HepG2 (cell line): ENCODE measurements around the gene HSD11B1L. TPM values are rescaled to one million over a fixed set of nuclear protein-coding genes. Genes with fewer than 3 reads are reported as not detected.

Source experiments
- AGO1 ChIP-seq: fragments of 200-400 bp; formaldehyde crosslinking; IDR thresholded peaks from 2 replicates; pipeline ENCODE4 v1.6.1; 2017; ENCODE audit warnings: mild to moderate bottlenecking, low read depth, low read length, moderate library complexity; ENCODE audit not compliant: poor library complexity, severe bottlenecking
- HMGA1 ChIP-seq: sonication (generic); formaldehyde crosslinking; conservative IDR thresholded peaks from 2 replicates; pipeline ENCODE4 v1.4.0; 2020; ENCODE audit warnings: missing genetic modification reagents
- HNRNPL ChIP-seq: fragments of 200-400 bp; formaldehyde crosslinking; IDR thresholded peaks from 2 replicates; pipeline ENCODE4 v1.6.1; 2017; ENCODE audit warnings: mild to moderate bottlenecking, low read depth, low read length
- HOXA9 ChIP-seq: sonication (generic); formaldehyde crosslinking; IDR thresholded peaks from 2 replicates; pipeline ENCODE4 v1.8.1; 2022; ENCODE audit warnings: missing genetic modification reagents, mild to moderate bottlenecking, moderate library complexity, borderline replicate concordance
- MED8 ChIP-seq: sonication (generic); formaldehyde crosslinking; IDR thresholded peaks from 2 replicates; pipeline ENCODE4 v1.8.1; 2023; ENCODE audit warnings: mild to moderate bottlenecking, missing genetic modification reagents; ENCODE audit not compliant: insufficient replicate concordance
- MZF1 ChIP-seq: sonication (generic); formaldehyde crosslinking; IDR thresholded peaks from 2 replicates; pipeline ENCODE4 v1.8.1; 2023; ENCODE audit warnings: mild to moderate bottlenecking, missing genetic modification reagents, borderline replicate concordance
- PAWR ChIP-seq: sonication (generic); formaldehyde crosslinking; IDR thresholded peaks from 2 replicates; pipeline ENCODE4 v1.4.0; 2020; ENCODE audit warnings: missing genetic modification reagents, mild to moderate bottlenecking, borderline replicate concordance
- POLR2G ChIP-seq: fragments of 200-400 bp; formaldehyde crosslinking; IDR thresholded peaks from 2 replicates; pipeline ENCODE4 v1.6.1; 2018; ENCODE audit warnings: mild to moderate bottlenecking, low read depth, low read length, moderate library complexity
- RBFOX2 ChIP-seq: fragments of 200-400 bp; formaldehyde crosslinking; IDR thresholded peaks from 2 replicates; pipeline ENCODE4 v1.6.1; 2017; ENCODE audit warnings: low read depth, mild to moderate bottlenecking, low read length
- TRIM24 ChIP-seq: sonication (generic); formaldehyde crosslinking; IDR thresholded peaks from 2 replicates; pipeline ENCODE4 v1.8.0; 2022; ENCODE audit warnings: mild to moderate bottlenecking, missing genetic modification reagents
- XBP1 ChIP-seq: sonication (generic); formaldehyde crosslinking; IDR thresholded peaks from 2 replicates; pipeline ENCODE4 v1.5.0; 2020; ENCODE audit warnings: missing genetic modification reagents
- ZNF235 ChIP-seq: sonication (generic); formaldehyde crosslinking; IDR thresholded peaks from 2 replicates; pipeline ENCODE4 v1.8.1; 2023; ENCODE audit warnings: mild to moderate bottlenecking, missing genetic modification reagents, borderline replicate concordance
- ZNF589 ChIP-seq: sonication (generic); formaldehyde crosslinking; conservative IDR thresholded peaks from 2 replicates; pipeline ENCODE4 v1.8.0; 2022; ENCODE audit warnings: mild to moderate bottlenecking, moderate library complexity, missing genetic modification reagents
- ZNF670 ChIP-seq: sonication (generic); formaldehyde crosslinking; IDR thresholded peaks from 2 replicates; pipeline ENCODE4 v1.8.0; 2022; ENCODE audit warnings: mild to moderate bottlenecking, missing genetic modification reagents, borderline replicate concordance
- ZNF672 ChIP-seq: sonication (generic); formaldehyde crosslinking; IDR thresholded peaks from 2 replicates; pipeline ENCODE4 v1.8.1; 2022; ENCODE audit warnings: missing genetic modification reagents
- polyA plus RNA-seq, 8 experiments: library from polyadenylated mRNA; depleted of rRNA in 3 of 8; stranded (reverse) in 7 of 8; unstranded in 1 of 8; fragments of >200 nt; fragmentation: Illumina TruSeq in 4 of 8; extraction: Trizol in 4 of 8; gene quantifications; 2 replicates each; pipeline versions ENCODE4 v1.2.1 to v1.2.3, GENCODE V29; 2011 to 2016; ENCODE audit warnings: low read depth in 4 of 8, missing spikeins in 1 of 8, mixed read lengths in 1 of 8; ENCODE audit not compliant: insufficient read depth in 1 of 8
- total RNA-seq, 5 experiments: library from RNA; depleted of rRNA; stranded (reverse); fragments of >200 nt; fragmentation: Illumina TruSeq; extraction: Trizol; gene quantifications; 2 replicates each; pipeline ENCODE4 v1.2.3, GENCODE V29; 2016; ENCODE audit warnings: low read depth in 1 of 5
- TF ChIP-seq, protein P1 (sequence below): sonication (generic); formaldehyde crosslinking; IDR thresholded peaks from 2 replicates; pipeline ENCODE4 v1.4.0; 2020; ENCODE audit warnings: missing genetic modification reagents
- TF ChIP-seq, protein P2 (sequence below): sonication (generic); formaldehyde crosslinking; IDR thresholded peaks from 2 replicates; pipeline ENCODE4 v1.4.0; 2020; ENCODE audit warnings: missing genetic modification reagents
- TF ChIP-seq, protein P3 (sequence below): sonication (generic); formaldehyde crosslinking; IDR thresholded peaks from 2 replicates; pipeline ENCODE4 v1.8.0; 2023; ENCODE audit warnings: mild to moderate bottlenecking, missing genetic modification reagents
- TF ChIP-seq, protein P4 (sequence below): sonication (generic); formaldehyde crosslinking; IDR thresholded peaks from 2 replicates; pipeline ENCODE4 v1.4.0; 2020; ENCODE audit warnings: missing genetic modification reagents

Gene HSD11B1L
- total and polyA plus RNA-seq, 2 of the 13 experiments (the other 11 are each of a cell fraction or from before 2014, with no cell fraction given): 2.8 to 3.9 TPM

DNA sequence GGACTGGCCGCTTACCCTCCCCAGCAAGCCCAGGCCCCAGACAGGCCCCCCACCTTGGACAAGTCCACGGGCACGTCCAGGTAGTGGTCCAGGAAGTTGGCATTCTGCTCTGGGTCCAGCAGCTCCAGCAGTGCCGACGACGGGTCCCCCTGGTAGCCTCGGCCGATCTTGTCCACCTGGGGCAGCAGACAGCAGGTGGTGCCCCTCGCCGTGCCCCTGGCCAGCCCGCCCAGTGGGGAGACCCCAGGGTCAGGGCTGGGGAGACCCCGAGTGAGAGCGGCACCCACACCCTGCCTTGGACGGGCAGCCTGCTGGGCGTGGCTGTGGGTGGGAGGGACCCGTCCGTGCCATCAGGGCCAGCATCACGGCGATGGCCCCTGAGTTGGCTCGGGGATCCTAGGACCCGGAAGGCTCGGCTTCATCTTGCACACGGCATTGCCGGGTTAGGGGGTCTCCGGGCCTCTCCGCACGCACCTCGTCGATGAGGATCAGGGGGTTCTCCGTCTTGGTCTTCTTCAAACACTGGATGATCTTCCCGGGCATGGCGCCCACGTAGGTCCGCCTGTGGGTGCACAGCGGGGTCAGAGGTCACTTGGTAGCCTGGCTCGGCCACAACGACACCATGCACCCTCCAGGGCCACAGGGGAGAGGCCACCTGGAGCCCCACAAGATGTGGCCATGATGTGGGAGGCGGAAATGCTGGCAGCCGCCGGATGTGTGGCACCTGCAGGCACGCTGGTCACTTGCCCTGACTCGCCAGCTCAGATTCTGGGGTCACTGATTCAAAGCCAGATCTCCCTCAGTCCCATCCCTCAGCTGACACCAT, 15.6 kb downstream of the HSD11B1L start (continued):
- TF ChIP-seq, protein P1, sequence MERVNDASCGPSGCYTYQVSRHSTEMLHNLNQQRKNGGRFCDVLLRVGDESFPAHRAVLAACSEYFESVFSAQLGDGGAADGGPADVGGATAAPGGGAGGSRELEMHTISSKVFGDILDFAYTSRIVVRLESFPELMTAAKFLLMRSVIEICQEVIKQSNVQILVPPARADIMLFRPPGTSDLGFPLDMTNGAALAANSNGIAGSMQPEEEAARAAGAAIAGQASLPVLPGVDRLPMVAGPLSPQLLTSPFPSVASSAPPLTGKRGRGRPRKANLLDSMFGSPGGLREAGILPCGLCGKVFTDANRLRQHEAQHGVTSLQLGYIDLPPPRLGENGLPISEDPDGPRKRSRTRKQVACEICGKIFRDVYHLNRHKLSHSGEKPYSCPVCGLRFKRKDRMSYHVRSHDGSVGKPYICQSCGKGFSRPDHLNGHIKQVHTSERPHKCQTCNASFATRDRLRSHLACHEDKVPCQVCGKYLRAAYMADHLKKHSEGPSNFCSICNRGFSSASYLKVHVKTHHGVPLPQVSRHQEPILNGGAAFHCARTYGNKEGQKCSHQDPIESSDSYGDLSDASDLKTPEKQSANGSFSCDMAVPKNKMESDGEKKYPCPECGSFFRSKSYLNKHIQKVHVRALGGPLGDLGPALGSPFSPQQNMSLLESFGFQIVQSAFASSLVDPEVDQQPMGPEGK: no peak
- TF ChIP-seq HMGA1 (CRISPR knock-in tag): no peak
- 0 out of 2 replicates have a peak, but pooled peaks have one; percentile 50 for TF ChIP-seq HNRNPL
- TF ChIP-seq ZNF235 (CRISPR knock-in tag): no peak
- TF ChIP-seq HOXA9 (CRISPR knock-in tag): 0 out of 2 replicates have a peak, but pooled peaks have one; percentile 31
- 0 out of 2 replicates have a peak, but pooled peaks have one; percentile 40 for TF ChIP-seq ZNF589 (CRISPR knock-in tag)
- TF ChIP-seq PAWR: no peak
- TF ChIP-seq, protein P2, sequence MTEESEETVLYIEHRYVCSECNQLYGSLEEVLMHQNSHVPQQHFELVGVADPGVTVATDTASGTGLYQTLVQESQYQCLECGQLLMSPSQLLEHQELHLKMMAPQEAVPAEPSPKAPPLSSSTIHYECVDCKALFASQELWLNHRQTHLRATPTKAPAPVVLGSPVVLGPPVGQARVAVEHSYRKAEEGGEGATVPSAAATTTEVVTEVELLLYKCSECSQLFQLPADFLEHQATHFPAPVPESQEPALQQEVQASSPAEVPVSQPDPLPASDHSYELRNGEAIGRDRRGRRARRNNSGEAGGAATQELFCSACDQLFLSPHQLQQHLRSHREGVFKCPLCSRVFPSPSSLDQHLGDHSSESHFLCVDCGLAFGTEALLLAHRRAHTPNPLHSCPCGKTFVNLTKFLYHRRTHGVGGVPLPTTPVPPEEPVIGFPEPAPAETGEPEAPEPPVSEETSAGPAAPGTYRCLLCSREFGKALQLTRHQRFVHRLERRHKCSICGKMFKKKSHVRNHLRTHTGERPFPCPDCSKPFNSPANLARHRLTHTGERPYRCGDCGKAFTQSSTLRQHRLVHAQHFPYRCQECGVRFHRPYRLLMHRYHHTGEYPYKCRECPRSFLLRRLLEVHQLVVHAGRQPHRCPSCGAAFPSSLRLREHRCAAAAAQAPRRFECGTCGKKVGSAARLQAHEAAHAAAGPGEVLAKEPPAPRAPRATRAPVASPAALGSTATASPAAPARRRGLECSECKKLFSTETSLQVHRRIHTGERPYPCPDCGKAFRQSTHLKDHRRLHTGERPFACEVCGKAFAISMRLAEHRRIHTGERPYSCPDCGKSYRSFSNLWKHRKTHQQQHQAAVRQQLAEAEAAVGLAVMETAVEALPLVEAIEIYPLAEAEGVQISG (CRISPR knock-in tag): no peak
- TF ChIP-seq ZNF672: no peak
- no peak for TF ChIP-seq TRIM24 (CRISPR knock-in tag)
- no peak for TF ChIP-seq XBP1
- no peak for TF ChIP-seq ZNF670 (CRISPR knock-in tag)
- no peak for TF ChIP-seq MED8 (CRISPR knock-in tag)
- no peak for TF ChIP-seq MZF1 (CRISPR knock-in tag)
- TF ChIP-seq, protein P3, sequence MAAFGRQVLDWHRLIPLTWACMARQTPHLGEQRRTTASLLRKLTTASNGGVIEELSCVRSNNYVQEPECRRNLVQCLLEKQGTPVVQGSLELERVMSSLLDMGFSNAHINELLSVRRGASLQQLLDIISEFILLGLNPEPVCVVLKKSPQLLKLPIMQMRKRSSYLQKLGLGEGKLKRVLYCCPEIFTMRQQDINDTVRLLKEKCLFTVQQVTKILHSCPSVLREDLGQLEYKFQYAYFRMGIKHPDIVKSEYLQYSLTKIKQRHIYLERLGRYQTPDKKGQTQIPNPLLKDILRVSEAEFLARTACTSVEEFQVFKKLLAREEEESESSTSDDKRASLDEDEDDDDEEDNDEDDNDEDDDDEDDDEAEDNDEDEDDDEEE (CRISPR knock-in tag): no peak
- TF ChIP-seq POLR2G: peak; percentile 36; the same call in 1 of the 2 replicates
- TF ChIP-seq RBFOX2: peak; percentile 77
- TF ChIP-seq, protein P4, sequence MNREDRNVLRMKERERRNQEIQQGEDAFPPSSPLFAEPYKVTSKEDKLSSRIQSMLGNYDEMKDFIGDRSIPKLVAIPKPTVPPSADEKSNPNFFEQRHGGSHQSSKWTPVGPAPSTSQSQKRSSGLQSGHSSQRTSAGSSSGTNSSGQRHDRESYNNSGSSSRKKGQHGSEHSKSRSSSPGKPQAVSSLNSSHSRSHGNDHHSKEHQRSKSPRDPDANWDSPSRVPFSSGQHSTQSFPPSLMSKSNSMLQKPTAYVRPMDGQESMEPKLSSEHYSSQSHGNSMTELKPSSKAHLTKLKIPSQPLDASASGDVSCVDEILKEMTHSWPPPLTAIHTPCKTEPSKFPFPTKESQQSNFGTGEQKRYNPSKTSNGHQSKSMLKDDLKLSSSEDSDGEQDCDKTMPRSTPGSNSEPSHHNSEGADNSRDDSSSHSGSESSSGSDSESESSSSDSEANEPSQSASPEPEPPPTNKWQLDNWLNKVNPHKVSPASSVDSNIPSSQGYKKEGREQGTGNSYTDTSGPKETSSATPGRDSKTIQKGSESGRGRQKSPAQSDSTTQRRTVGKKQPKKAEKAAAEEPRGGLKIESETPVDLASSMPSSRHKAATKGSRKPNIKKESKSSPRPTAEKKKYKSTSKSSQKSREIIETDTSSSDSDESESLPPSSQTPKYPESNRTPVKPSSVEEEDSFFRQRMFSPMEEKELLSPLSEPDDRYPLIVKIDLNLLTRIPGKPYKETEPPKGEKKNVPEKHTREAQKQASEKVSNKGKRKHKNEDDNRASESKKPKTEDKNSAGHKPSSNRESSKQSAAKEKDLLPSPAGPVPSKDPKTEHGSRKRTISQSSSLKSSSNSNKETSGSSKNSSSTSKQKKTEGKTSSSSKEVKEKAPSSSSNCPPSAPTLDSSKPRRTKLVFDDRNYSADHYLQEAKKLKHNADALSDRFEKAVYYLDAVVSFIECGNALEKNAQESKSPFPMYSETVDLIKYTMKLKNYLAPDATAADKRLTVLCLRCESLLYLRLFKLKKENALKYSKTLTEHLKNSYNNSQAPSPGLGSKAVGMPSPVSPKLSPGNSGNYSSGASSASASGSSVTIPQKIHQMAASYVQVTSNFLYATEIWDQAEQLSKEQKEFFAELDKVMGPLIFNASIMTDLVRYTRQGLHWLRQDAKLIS (CRISPR knock-in tag): no peak
- TF ChIP-seq AGO1: peak; percentile 97
